OCI-LY1 (cell line): ENCODE results near the gene AUH.

Experiments used
- H2AFZ ChIP-seq: fragments of 200-600 bp; sonication (generic), shearing (Covaris generic); 2 replicates; pipeline ENCODE4 v1.6.0; 2014; ENCODE audit warnings: antibody characterized with exemption, mild to moderate bottlenecking, low read length
- H3F3A ChIP-seq: fragments of 200-600 bp; sonication (generic), shearing (Covaris generic); 2 replicates; pipeline ENCODE4 v1.6.0; 2014; ENCODE audit warnings: mild to moderate bottlenecking, antibody characterized with exemption, low read length, moderate library complexity; ENCODE audit not compliant: insufficient read depth
- H3K27ac ChIP-seq: fragments of 200-600 bp; sonication (generic); 2 replicates; pipeline ENCODE4 v1.5.1; 2014; ENCODE audit warnings: low read length, mixed run types, mild to moderate bottlenecking, low read depth; ENCODE audit not compliant: poor library complexity, severe bottlenecking
- H3K27me3 ChIP-seq: fragments of 200-600 bp; sonication (generic); 2 replicates; pipeline ENCODE4 v1.6.0; 2014; ENCODE audit warnings: antibody characterized with exemption, mild to moderate bottlenecking, low read length, moderate library complexity; ENCODE audit not compliant: insufficient read depth
- H3K36me3 ChIP-seq: fragments of 200-600 bp; sonication (generic); 2 replicates; pipeline ENCODE4 v1.6.1; 2014; ENCODE audit warnings: mild to moderate bottlenecking, antibody characterized with exemption, low read length, moderate library complexity, mixed read lengths; ENCODE audit not compliant: insufficient read depth
- H3K4me1 ChIP-seq: fragments of 200-600 bp; sonication (generic); 2 replicates; pipeline ENCODE4 v1.5.1; 2014; ENCODE audit warnings: mild to moderate bottlenecking, low read length, moderate library complexity; ENCODE audit not compliant: insufficient read depth, severe bottlenecking
- H3K4me2 ChIP-seq: fragments of 200-600 bp; sonication (generic), shearing (Covaris generic); 2 replicates; pipeline ENCODE4 v1.6.1; 2014; ENCODE audit warnings: low read length
- H3K4me3 ChIP-seq: fragments of 200-600 bp; sonication (generic); 2 replicates; pipeline ENCODE4 v1.5.1; 2014; ENCODE audit warnings: low read length, low read depth, mild to moderate bottlenecking, mixed read lengths; ENCODE audit not compliant: poor library complexity, severe bottlenecking
- H3K79me2 ChIP-seq: fragments of 200-600 bp; shearing (Covaris generic); 2 replicates; pipeline ENCODE4 v1.6.1; 2016; ENCODE audit warnings: mixed run types, low read length, mixed read lengths; ENCODE audit not compliant: insufficient read depth
- H3K9ac ChIP-seq: fragments of 200-600 bp; sonication (generic), shearing (Covaris generic); 2 replicates; pipeline ENCODE4 v1.6.1; 2014; ENCODE audit warnings: mild to moderate bottlenecking, low read length, mixed read lengths
- H3K9me2 ChIP-seq: fragments of 200-600 bp; sonication (generic), shearing (Covaris generic); 2 replicates; pipeline ENCODE4 v1.6.1; 2014; ENCODE audit warnings: low read depth, mild to moderate bottlenecking, low read length, mixed read lengths
- H3K9me3 ChIP-seq: fragments of 200-600 bp; shearing (Covaris generic); 2 replicates; pipeline ENCODE4 v1.6.1; 2014; ENCODE audit warnings: low read length, mixed read lengths
- H4K20me1 ChIP-seq: fragments of 200-600 bp; sonication (generic), shearing (Covaris generic); 2 replicates; pipeline ENCODE4 v1.6.0; 2016; ENCODE audit warnings: mild to moderate bottlenecking, low read length; ENCODE audit not compliant: insufficient read depth
- EZH2 ChIP-seq: fragments of 200-600 bp; sonication (generic), shearing (Covaris generic); IDR thresholded peaks from 2 replicates; pipeline ENCODE4 v1.8.0; 2017; ENCODE audit warnings: borderline replicate concordance, mixed run types, mild to moderate bottlenecking, antibody characterized with exemption, low read length, moderate library complexity, mixed read lengths
- TF ChIP-seq, protein P1 (sequence below): fragments of 200-600 bp; sonication (generic), shearing (Covaris generic); IDR thresholded peaks from 2 replicates; pipeline ENCODE4 v1.5.1; 2017; ENCODE audit warnings: mild to moderate bottlenecking, antibody characterized with exemption, low read length, moderate library complexity, mixed read lengths

AUH gene

DNA sequence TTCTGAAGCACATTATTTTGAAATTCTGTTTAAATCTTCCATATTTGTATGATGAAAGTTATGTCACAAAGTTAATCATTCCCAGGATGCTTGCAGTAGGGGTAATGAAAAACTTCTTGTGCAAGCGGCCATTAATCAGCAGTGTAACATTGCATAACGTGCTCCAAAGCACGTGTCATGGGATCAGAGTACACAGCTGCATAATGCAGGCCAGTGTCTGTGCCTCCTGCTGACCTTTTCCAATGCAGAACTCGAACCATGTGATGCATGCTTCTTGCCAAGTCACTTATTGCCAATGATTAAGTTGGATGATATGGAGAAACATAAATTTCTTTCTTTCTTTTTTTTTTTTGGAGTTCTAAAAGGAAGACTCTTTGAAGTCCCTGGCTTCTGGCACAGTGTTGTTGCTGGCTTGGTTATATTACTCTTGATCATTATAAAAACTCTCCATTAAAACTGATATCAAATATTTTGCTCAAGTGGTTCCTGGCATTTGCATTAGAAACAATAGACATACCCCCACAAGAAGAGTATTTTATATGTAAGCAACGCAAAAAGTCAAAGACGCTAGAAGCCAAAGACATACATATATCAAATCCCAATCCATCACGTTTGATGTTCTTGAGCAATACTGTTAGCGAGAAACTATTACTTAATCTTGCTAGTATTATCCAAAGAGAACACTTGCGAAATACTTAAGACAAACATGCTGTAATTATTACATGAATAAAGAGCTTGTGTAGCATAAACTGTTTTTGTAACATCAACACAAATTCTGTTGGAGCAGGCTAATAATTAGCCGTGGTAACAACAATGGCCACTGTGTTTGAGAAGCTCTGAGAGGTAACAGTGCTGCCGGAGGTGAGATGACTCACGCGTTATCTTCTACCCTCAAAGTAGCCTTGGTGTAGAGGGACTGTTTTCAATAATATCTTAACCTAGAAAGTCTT is 164.2 kb downstream of the AUH start:
- Histone ChIP-seq H3K9ac (no peak overlapping the region), H4K20me1 (no peaks in the 10 kb centered on the region), H3K4me2 (no peak overlapping the region), H3F3A (no peaks in the 10 kb centered on the region), H2AFZ (no peak overlapping the region), H3K36me3 (no peaks in the 10 kb centered on the region), H3K9me3 (0 out of 2 replicates have a peak, but pooled peaks cover 3% of the 10 kb centered on the region), H3K79me2 (no peaks in the 10 kb centered on the region), H3K4me3 (no peak overlapping the region), H3K4me1 (peaks cover 18% of the 10 kb centered on the region), H3K9me2 (no peaks in the 10 kb centered on the region), H3K27ac (no peak overlapping the region), H3K27me3 (no peaks in the 10 kb centered on the region)
- TF ChIP-seq EZH2, result no peak
- TF ChIP-seq, protein P1, sequence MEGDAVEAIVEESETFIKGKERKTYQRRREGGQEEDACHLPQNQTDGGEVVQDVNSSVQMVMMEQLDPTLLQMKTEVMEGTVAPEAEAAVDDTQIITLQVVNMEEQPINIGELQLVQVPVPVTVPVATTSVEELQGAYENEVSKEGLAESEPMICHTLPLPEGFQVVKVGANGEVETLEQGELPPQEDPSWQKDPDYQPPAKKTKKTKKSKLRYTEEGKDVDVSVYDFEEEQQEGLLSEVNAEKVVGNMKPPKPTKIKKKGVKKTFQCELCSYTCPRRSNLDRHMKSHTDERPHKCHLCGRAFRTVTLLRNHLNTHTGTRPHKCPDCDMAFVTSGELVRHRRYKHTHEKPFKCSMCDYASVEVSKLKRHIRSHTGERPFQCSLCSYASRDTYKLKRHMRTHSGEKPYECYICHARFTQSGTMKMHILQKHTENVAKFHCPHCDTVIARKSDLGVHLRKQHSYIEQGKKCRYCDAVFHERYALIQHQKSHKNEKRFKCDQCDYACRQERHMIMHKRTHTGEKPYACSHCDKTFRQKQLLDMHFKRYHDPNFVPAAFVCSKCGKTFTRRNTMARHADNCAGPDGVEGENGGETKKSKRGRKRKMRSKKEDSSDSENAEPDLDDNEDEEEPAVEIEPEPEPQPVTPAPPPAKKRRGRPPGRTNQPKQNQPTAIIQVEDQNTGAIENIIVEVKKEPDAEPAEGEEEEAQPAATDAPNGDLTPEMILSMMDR, result no peak

DNA sequence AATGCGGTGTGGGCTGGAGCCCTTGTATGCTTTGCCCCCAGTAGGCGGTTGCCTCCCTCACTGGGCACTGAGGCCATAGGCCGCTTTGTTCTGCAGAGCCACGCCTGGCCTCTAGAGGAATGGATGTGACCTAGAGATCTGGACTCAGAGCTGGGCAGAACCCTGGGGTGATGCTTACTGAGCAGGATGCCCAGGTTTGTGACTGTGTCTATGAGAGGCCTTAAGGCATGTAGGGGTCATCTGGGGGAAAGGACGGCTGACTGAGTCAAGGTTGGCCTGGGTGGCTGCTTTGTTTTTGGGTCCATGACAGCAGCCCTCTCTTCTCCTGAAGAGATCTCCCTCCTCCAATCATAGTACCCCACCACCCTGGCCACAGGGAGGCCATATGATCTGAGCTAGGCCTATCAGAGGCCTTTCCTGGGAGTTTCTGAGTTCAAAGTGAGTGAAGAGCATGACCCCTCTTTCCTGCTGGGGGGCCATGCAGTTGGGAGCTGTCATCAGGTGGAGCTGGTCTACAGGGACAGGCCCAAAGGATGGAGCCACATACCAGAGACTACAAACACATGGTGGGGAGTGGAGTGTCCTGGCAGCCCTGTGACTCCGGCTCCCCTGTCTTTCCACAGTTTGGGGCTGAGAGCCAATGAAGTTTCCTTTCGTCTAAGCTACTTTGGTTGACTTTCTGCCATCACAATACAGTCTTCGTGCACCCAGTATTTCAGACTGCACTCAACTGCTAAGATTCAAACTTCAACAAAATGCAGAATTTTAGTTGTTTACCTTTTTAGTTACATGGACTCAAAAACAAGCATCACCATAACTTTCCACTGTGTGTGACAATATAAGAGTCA is 165.4 kb downstream of the AUH start:
- TF ChIP-seq EZH2, result no peak
- TF ChIP-seq, protein P1, result no peak
- peaks cover 27% of the 10 kb centered on the region for H3K4me1 ChIP-seq
- H3K4me2 ChIP-seq, result no peak overlapping the region
- H2AFZ ChIP-seq, result no peak overlapping the region
- 0 out of 2 replicates have a peak, but pooled peaks cover 3% of the 10 kb centered on the region for H3K9me3 ChIP-seq
- no peaks in the 10 kb centered on the region for H4K20me1 ChIP-seq
- no peak overlapping the region for H3K27ac ChIP-seq
- no peaks in the 10 kb centered on the region for H3K36me3 ChIP-seq
- H3K27me3 ChIP-seq, result no peaks in the 10 kb centered on the region
- H3K79me2 ChIP-seq, result no peaks in the 10 kb centered on the region
- no peaks in the 10 kb centered on the region for H3K9me2 ChIP-seq
- H3K9ac ChIP-seq, result no peak overlapping the region
- H3K4me3 ChIP-seq, result no peak overlapping the region
- H3F3A ChIP-seq, result no peaks in the 10 kb centered on the region

DNA sequence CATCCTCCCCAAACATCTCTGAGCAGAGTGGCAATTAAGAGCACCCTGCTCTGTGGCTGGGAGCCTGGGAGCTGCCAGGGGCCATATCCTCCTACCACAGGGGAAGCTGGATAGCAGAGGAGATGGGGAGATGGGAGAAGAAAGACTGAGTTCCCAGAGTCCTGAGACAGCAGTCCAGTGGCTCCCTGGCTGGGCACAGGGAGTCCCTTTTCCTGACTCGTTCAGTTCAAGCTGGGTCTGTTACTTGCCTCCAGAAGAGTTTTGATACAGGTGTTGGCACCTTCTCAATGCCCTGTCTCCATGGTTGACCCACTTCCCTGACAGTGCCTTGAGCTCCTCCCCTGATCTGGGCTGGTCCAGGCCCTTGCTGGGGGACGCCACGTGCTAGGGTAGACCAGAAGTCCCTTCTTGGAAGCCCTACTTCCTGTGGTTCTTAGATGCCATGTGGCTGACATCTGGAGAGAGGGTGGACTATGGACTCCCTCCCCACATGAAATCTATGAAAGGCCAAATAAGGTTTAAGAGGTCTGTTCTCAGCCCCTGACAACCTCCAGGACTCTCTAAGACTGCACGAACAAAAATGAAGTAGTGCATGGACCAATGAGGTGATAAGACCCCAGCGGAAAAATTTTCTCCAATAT is 166.2 kb downstream of the AUH start:
- Histone ChIP-seq H3K9me2 (no peaks in the 10 kb centered on the region), H4K20me1 (no peaks in the 10 kb centered on the region), H3K9me3 (0 out of 2 replicates have a peak, but pooled peaks cover 2% of the 10 kb centered on the region), H3K36me3 (no peaks in the 10 kb centered on the region), H3F3A (no peaks in the 10 kb centered on the region), H3K27ac (no peak overlapping the region), H3K27me3 (no peaks in the 10 kb centered on the region), H3K4me2 (no peak overlapping the region), H2AFZ (no peak overlapping the region), H3K4me3 (no peak overlapping the region), H3K4me1 (peaks cover 27% of the 10 kb centered on the region), H3K79me2 (no peaks in the 10 kb centered on the region), H3K9ac (no peak overlapping the region)
- TF ChIP-seq, protein P1, result no peak
- TF ChIP-seq EZH2, result no peak
